DMS79 treated with DMSO at 0.1 percent for 48 hours (cell line): ENCODE data around the gene TMEM126A.
A peak's percentile ranks its signal among the peaks of the same experiment; 100 is the strongest.
"Not testable (repeated sequence)": the region's sequence is repeated elsewhere in the genome, so short reads cannot be mapped to it uniquely, and the experiment has no call there.

ENCODE experiments used
- DNase-seq: peaks from one replicate; lab custom pipeline; 2025; lab: John Stamatoyannopoulos, UW

TMEM126A gene

DNA sequence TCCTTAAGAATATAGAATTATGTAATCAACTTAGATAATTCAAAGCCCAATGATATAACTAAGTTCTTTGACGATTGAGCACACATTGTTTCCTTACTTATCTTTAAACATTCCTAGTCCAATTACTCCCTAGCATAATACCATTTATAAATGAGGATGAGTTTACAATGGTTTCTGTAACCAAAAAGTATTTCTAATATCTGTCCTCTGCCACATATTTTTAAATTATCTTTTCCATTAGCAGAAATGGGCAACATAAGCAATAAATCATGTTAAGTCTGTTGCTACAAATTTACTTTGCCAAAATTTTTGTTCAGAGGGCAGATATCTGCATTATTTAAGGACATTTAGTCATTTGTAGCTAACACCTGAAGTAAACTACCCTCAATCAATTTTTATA is 10.4 kb downstream of the TMEM126A start:
- DNase-seq = no peak

DNA sequence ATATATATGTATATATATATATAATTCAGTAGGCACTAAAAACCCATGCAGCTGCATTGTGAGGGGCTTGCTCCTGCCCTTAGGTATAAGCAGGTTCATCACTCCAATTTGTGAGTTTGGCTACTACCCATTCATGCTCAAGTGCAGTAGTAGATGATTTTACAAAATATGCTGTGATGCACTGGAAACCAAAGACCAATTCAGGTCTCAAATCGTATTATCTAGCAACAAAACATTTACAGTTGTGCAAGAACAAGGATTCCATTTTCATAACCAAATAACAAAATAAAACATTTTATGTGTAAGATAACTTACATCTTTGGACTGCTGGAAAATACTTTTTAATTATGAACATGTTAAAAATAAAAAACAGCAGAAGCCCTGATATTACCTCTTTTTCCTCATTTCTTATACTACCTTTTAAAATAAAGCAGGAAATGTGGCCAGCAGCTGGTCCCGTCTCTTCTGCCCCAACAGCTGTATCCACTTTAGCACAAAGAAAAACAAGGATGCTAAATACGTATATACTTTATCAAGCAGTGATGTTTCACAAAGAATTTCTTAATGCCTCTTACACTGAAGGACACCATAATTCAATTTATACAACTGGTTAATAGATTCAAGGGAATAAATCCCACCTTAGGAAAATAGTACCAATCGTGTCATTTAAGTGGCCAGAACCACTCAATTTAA is 14.4 kb downstream of the TMEM126A start:
- DNase-seq = no peak

DNA sequence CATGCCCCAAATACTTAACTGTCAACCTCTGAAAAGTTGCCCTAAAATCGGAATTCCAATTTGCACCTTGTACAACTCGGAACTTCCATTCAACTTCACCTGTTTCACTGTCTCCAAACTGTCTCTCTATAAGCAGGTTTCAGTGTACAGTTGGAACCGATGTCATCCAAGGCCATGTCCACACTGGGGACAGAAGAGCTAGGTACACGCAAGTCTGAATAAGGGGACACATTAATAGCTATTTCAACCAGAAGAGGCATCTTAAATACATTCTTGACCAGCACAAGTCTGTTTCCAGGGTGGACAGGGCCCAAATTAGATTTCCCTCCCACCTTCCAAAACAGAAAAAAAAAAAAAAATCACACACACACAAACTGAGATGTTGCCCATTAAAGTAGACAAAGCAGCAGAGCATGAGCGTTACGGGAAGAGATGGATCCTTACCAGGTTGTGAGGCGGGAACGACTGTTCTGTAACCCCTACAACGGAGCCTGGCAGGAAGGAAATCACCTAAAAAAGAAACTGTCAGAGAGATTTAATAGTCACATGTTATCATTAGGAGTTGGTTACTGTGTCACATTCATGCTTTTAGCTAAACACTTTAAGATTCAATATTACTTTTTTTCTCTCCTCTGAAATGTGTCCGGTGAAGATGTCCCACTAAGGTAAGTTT is 15.4 kb downstream of the TMEM126A start:
- peak; percentile 27 for DNase-seq

DNA sequence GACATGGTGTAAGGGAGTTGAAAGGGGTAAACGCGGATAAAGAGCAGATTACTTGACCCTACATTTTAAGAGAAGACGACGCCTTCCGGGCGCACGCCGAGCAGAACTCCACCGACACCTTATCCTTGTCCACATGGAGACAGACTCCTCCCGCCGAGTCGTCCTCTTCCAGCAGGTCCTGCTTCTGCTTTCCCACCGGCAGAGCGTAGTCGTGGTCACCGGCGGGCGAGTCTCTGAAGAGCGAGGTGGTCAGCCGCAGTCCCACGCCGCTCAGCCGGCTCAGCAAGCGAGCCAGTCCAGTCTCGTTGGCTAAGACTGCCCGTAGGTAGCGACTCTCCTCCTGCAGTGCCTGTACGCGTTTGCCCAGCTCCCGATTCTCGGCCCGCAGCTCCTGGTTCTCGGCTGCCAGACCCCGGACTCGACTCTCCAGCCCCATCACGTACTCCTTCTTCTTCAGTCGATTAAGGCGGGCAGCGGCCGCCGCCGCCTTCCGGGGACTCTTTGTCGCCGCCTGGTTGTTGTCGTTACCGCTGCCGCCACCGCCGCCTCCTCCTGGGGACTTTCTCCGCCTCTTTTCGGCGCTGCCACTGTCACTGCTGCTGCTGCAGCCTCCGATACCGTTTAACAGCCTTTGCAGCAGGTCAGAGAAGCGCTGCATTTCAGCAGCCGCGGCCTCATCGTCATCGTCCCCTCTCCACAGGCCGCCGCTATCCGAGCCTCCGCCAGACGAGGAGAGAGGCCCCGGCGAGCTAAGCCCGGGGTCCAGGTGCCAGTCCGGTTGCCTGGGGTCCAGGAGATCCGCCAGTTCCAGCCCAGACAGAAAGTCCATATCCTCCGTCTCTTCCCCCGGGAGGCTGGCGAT is 16.2 kb downstream of the TMEM126A start:
- DNase-seq = peak; percentile 67

DNA sequence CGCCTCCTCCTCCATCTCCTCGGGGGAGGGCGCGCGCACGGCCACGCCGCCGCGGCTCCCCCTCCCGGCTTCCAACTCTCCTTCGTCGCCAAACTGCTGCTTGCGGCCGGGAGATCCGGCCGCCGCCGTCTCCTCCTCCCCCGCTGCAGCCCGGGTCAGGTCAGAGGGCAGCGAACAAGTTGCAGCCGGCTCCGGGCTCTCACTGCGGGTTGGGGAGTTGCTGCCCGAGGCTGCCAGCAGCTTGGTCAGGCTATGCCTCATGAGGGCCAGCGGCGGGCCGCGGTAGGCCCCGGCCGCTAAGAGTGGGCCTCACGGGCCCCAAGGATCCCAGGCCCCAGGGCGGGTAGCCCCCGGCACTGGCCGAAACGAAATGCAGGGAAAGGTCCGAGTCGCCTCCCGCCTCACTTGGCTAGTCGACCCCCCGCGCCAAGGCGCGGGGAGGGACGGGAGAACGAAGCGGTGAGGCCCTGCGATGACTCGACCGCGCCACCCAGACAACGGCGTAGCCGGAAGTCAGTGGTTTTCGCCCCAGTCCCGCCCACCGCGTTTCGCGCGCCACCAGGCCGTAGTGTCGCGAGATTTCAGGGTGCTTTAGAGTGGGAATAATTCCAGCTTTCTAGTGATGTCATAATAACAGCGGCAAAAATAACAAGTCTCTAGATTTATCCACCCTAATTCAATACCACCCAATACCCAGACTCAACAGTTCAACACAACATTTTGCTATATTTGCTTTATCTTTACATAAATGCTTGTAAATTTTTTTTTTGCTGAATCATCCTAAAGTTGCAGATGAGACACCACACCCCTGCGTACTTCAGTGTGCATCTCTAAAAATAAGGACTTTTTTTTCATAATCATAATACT is 17.1 kb downstream of the TMEM126A start, which contains the start of gene CREBZF:
CREBZF (minus strand) TSS at position 515 of the 867 bp plus-strand sequence; CDS start at position 261, 254 bp downstream.
- peak; percentile 97 for DNase-seq

DNA sequence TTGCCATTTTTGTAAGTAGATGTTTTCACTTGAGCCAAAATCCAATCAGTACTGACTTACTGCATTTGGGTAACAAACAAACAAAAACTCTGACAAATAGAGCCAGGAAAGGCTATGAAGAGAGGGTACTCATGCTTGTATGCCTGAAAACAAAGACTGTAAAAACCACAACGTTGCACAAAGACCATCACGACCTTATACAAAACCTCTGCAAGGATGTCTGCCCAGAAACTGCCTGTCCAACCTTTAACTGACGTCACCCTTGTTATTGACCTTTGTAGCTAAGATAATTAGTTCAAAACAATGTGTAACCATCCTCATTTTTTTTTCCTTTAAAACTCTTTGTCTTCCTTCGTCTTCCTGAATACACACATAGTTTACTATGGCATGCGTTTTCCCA is 18.0 kb downstream of the TMEM126A start:
- peak; percentile 55 for DNase-seq

DNA sequence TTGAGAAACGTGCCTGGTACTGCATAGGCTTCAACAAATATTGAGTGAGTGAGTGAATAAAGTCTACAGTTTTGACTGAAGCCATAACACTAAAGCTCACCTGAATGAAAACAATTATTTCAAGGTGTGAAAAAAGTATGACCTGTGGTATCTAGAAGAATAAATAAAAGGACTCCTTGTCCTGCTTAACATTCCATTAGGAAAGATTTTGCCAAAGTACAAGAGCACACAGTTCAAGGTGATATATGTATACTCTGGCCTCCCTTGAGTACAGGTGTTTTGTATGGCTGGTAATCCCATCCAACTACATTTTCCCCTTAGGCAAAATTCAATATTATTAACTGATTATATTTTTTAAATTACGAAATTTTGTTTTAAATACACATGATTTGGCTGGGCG is 18.9 kb downstream of the TMEM126A start:
- DNase-seq = no peak

DNA sequence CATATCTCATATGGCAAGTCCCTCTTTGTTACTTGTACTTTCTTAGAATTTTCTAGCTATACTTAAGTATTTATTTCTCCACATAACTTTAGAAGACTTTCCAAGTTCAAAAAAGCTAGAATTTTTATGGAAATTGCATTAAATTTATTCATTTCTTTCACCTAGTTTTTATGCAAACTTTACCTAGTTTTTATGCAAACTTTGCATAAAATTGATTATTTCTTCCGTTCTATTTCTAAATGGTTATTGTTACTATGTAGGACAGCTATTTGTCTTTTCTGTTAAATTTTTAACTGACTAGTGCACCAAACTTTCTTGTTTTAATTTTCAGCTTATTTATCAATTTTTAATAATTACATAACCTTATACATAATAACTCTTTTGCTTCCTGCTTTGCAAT is 20.4 kb downstream of the TMEM126A start:
- DNase-seq = no peak

DNA sequence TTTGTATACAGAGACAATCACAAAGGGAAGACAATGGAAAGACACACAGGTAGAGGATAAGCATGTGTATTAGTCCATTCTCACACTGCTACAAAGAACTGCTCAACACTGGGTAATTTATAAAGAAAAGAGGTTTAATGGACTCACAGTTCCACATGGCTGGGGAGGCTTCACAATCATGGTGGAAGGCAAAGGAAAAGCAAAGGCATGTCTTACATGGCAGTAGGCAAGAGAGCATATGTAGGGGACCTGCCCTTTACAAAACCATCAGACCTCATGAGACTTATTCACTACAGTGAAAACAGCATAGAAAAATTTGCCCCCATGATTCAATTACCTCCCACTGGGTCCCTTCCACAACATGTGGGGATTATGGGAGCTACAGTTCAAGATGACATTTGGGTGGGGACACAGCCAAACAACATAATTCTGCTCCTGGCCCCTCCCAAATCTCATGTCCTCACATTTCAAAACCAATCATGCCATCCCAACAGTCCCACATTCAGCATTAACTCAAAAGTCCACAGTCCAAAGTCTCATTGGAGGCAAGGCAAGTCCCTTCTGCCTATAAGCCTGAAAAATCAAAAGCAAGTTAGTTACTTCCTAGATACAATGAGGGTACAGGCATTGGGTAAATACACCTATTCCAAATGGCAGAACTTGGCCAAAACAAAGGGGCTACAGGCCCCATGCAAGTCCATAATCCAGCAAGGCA is 23.3 kb downstream of the TMEM126A start:
- not testable (repeated sequence) for DNase-seq

DNA sequence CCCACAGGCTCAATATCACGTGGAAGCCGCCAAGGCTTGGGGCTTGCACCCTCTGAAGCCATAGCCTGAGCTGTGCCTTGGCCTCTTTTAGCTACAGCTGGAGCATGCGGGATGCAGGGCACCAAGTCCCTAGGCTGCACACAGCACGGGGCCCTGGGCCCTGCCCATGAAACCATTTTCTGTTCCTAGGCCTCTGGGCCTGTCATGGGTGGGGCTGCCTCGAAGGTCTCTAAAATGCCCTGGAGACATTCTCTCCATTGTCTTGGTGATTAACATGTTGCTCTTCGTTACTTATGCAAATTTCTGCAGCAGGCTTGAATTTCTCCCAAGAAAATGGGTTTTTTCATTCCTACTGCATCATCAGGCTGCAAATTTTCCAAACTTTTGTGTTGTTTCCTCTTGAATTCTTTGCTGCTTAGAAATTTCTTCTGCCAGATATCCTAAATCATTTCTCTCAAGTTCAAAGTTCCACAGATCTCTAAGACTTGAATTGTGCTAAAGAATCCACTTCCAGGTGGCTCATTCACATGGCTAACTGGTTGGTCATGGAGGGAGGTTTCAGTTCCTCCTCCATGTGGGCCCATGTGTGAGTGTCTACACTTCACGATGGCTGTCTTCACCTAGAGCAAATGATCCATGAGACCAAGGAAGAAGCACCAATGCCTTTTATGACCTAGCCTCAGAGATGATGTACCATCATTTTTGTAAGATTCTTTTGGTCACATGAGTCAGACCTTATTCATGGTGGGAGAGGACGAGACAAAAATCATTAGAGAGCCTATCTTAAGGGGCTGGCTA is 24.5 kb downstream of the TMEM126A start:
- no peak for DNase-seq

DNA sequence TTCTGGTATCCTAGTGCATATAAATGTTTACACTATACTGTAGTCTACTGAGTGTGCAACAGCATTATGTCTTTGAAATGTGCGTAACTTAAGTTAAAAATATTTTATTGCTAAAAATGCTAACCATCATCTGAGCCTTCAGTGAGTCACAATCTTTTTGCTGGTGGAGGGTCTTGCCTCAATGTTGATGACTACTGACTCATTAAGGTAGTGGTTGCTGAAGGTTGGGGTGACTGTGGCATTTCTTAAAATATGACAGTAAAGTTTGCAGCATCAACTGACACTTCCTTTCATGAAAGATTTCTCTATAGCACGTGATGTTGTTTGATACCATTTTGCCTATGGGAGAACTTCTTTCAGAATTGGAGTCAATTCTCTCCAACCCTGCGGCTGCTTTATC is 25.6 kb downstream of the TMEM126A start:
- DNase-seq = no peak

DNA sequence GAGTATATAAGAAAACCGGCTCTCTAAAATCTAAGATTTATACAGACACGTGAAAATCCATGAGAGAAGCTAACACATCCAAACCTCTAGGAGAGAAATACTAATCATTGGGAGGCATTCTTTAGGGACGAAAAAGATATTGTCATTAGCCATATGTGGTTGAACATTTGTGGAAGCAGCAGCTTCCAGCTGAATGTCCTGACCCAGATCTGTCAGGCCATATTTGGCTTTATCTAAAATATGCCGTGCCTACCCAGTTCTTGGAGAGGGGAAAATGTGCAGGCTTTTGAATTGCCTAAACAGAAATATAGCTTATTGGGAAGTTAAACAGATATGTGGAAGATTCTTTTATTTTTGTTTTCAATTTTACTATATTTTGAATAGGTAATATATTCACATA is 31.8 kb downstream of the TMEM126A start:
- no peak for DNase-seq

DNA sequence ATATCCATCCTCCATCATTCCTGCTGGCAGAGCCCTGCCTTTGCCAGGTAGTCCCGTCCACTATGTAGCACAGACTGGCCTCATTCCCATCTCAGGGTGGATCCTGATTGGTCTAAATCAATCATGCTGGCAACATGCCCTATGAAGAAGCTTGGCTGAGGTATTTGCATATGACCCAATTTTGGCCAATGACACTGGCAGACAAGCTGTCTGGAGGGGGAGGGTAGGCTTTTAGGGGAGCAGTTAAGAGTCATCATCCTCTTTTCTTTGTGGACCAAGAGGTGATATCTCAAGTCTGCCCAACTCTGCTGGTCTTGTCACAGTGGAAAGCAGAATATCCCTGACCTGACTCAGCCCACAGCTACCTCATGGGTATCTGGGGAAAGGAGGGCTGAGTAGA is 33.1 kb downstream of the TMEM126A start:
- DNase-seq = no peak

DNA sequence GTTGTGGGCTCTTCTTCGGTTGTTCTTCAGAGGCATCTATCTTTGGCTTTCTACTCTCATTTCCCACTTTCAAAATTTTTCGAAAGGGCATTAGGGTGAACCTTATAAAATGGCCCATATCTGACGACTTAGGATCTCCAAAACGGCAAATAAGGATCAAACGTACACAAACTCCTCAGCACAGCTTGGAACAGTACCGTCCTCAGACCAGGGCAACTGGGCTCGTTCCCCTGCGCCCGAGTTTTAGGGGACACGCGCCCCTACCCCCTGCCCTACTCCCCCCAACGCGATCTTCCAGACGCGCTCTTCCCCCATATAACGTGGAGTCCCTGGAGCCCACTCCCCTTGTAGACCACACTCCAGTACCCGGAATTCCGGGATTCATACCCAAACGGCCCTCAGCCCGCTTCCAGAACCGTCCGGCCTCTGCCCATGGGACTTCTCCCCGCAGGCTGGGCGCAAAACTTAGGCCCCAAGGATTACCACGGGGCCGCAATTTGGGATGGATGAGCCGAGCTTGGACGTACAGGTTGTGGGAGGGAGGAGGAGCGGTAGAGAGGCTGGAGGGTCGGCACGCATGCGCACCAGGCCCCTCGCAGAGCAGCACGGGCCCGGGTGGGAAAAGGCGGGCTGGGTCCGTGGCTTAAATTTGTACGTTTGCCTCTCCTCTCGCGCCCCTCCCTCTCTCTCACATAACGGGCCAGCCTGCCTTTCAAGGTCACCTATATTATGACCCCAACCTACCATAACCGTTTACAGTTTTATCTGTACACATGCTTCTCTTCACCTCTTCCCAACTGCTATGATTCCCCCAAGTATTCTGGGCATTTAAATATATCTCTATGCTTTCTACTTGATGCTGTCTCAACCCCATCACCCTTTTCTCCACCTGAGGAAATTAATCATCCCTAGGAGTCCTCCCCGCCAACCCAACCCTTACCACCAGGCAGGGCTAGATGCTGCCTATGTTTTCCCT is 34.9 kb downstream of the TMEM126A start:
- no peak for DNase-seq

DNA sequence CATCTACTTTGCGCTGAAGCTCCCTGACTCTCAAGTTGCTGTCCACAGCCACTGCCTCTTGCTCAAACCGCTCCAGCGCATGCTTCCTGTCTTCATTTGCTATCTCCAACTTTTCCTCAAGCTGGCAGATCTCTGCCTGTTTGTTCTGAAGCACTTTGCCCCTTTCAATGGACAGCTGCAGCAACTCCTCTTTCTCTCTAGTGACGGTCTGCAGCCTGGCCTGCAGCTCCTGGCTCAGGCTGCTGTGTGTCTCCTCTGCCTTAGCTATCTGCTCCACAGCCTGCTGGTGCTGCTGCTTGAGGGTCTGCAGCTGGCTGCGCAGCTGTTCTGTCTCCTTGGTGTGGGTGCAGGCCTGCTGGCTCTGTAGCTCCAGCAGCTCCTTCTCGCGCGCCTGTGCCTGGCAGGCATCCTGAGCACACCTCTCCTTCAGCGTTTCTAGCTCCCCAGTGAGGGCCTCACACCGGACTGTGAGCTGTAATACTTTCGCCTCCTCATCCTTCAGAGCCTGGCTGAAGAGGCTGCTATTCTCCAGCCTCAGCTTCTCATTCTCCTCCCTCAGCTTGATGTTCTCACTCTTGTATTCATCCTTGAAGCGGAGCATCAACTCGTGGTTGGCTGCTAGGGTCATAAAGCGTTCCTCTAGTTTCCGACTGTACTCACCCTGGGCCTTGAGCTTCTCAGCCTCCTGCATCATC is 37.5 kb downstream of the TMEM126A start:
- peak; percentile 88 for DNase-seq

DNA sequence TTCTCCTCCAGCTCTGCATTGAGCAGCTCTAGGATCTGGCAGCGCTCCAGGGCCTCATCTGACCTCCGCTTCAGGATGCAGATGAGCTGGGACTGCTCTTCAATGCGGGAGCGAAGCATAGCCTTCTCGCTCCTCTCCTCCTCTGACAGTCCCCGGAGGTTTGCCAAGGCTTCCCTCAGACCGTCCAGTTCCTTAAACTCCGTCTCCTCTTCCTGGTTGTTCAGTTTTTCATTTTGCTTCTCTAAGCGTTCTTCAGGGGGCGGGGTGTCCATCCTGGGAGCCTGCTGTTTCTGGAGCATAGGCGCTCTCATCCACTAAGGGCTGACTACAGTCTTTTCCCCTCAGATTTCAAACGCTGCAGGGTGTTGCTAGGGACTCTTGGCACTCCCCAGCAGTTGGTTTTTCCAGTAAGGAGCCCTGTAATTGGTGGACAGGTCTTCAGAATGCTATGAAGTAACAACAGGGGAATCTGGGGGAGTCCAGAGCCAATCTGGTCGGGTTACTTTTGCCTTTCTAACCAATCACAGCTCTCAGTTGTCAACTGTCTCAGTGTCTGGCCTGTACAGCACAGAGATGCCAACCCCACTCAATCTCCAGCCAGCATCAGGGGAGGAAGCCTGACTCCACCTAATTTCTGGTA is 38.2 kb downstream of the TMEM126A start, which contains the start of gene CCDC89:
CCDC89 (minus strand) TSS at position 376 of the 640 bp plus-strand sequence; CDS start at position 311, 65 bp downstream.
- DNase-seq = peak; percentile 97

DNA sequence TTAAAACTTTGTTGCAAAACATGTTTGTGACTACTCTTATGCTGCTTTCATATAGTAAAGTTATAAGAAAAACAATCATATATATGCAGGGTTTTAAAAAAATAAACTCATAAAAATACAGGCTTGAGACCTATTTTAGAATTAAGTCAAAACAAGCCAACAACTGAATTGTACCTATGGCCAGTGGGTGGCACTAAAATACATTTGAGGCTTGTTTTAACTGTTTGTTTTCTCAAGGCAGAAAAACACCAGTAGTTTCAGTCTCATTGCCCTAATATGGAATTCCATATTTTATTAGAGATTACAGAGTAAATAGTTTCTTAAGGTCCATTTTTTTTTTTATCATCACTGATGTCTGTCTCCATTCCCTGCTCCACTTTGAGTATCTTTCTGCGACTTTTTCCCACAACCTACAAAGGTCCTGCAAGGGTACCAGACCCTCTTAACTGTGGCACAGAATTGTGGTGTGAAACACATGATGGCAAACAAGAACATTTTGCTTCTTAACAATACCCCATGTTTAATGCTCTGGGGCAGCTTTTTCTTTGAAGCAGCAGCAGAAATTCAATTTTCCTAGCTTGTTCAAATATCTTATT is 46.7 kb downstream of the TMEM126A start:
- no peak for DNase-seq
